GM20431 (cell line): ENCODE data around the gene CTSW.

ENCODE experiments used
- in situ Hi-C: fragments of 300-500 bp; cut with MseI, MboI; formaldehyde crosslinking; loops from one replicate; pipeline ENCODE4 v1.15.0; 2020; ENCODE audit warnings: low sequenced_read_pairs; ENCODE audit not compliant: unreplicated experiment

Gene CTSW

GRCh38 chr11:65919573-65920371, 40.1 kb downstream of the CTSW start:
- in situ Hi-C loops = no loop called here

GRCh38 chr11:65920372-65920802, 40.8 kb downstream of the CTSW start:
- in situ Hi-C loops = no loop called here

DNA sequence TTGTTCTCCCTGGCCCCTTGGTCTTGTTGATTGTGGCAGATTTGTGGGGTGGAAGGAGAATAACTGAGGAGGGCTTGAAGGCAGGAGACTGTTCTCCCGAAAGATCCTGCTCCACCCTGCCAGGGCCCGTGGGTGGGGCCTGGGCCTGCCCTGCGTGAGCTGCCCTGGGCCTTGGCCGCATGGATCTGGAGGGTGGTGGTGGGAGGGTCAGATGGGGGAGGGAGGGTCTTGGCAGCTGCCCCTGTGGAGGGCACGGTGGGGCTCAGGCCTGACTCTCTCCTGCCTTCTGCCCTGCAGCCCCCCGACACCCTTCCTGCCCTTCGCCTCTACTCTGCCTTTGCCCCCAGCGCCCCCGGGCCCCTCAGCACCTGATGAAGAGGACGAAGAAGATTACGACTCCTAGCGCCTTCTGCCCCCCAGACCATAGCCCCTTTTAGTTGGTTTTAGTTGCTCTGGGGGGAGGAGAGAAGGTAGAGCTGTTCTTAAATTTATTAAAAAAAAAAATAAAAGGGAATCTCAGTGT, 41.5 kb downstream of the CTSW start:
- in situ Hi-C loops = no loop called here

DNA sequence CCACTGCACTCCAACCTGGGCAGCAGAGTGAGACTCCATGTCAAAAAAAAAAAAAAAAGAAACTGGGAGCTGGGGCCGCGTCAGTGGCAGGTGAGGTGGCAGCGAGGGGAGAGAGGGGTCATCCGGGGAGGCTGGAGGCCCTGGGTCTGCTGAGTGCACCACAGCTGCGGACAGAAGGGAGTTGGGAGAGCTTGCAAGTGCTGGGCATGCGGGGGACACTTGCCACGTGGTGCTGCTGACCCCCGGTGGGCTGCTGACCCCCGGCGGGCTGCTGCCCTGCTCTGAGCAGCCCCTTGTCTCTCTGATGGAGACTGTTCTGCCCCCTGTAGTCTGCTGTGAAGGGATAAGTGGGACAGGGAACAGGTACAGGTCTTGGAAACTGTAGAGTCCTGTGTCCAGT, 42.2 kb downstream of the CTSW start:
- in situ Hi-C loops = no loop called here

- in situ Hi-C loops = no loop called here
Observed at GRCh38 chr11:65922565-65922964, 42.9 kb downstream of the CTSW start.

- in situ Hi-C loops = no loop called here
Observed at GRCh38 chr11:65925397-65925796, 45.8 kb downstream of the CTSW start.

DNA sequence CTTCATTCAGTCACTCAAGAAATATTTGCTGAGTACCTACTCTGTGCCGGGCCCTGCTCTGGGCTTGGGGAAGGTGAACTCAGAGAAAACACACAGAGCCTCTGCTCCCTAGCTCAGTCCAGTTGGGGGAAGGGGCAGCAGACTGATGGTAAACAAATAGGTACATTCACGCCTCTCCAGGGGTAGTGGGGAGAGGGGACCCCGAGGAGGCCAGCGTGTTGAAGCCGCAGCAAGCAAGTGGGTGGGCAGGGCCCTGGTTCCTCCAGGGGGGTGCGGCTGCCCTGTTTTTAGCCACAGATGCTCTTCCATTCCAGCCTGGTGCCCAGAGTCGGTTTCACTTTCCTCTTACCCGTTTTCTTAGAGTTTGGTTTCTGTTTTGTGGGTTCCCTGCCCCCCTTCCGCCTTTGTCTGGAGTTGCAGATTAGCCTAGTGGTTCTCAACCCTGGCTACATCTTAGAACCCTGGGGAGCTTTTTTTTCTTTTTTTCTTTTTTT, 48.3 kb downstream of the CTSW start:
- in situ Hi-C loops = no loop called here

DNA sequence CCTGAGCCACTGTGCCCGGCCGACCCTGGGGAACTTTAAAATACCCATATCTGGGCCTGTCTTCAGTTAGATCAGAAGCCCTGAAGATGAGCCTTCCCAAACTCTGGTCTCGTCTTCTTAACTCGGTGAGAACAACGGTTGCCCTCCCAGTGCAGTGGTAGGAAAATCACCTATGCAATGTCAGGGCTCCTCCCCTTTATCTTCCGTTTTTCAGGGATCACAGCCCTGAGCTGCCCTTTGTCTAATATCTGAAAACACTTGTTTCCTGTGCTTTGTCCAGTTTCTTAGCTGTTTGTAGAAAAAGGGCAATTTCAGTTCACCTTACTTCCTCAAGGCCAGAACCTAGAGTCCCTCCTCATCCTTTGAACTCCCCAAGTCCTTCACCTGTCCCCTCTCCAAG, 49.0 kb downstream of the CTSW start:
- in situ Hi-C loops = no loop called here

- in situ Hi-C loops = no loop called here
Observed at GRCh38 chr11:65931773-65932557, 52.3 kb downstream of the CTSW start.

GRCh38 chr11:65932558-65932919, 52.9 kb downstream of the CTSW start:
- in situ Hi-C loops = no loop called here
